ENCODE results near the gene P4HTM. TPM values are rescaled to one million over a fixed set of nuclear protein-coding genes. Genes with fewer than 3 reads are reported as not detected.
A peak's percentile ranks its signal among the peaks of the same experiment; 100 is the strongest.
"Not testable (repeated sequence)": the region's sequence is repeated elsewhere in the genome, so short reads cannot be mapped to it uniquely, and the experiment has no call there.

The P4HTM gene
- total RNA-seq, 1 donor from 2014 or later: 34.4 TPM

DNA sequence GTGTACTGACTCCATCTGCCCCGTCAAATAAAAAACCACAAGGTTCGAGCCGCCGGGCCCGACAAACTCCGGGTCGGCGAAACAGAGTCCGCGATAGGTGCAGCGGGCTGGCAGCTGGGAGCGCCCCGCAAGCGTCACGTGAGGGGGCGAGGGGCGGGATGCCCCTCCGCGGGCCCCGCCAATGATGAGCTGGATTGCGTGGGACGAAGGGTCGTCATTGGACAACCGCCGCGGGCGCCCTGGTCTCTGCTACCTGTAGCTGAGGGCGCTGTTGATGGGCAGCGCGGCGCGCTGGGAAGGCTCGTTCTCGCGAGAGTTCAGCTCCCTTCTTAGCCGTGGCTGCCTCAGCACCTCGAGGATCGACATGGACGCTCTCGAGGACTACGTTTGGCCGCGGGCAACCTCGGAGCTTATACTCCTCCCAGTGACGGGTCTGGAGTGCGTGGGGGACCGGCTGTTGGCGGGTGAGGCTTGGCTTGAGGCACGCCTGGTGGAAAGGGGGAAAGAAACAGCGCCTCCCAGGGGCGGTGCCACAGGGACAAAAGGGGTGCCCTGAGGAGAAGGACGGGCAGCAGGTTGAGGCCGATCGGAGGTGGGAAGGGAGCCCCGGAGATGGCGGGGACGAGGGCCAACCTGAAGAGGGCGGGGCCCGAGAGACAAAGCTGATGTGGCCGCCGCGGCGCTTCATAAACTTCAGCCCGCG is 17.2 kb downstream of the P4HTM start, which contains the start of gene WDR6:
TSS of gene WDR6 (plus strand) at position 324 of the 703 bp plus-strand sequence. CDS start at position 365, 41 bp downstream.
- H3K9me3 Mint-ChIP-seq: no peaks in the 10 kb centered on the region
- H3K4me3 Mint-ChIP-seq: peak within 1 kb of the TSS; percentile 100

GRCh38 chr3:49007771-49008528 is 17.9 kb downstream of the P4HTM start:
- POLR2A ChIA-PET: interaction anchor here (0.6 to 9.9 kb wide), 15 partner anchors 14 to 462 kb away, joined by 3 to 372 read pairs (median 6); partner anchors contain the start of genes ARIH2, DAG1, DALRD3 and IMPDH2
- peak overlapping the region; percentile 99 for H3K27ac Mint-ChIP-seq
- peaks cover 21% of the 10 kb centered on the region for H3K4me1 Mint-ChIP-seq
- H3K9me3 Mint-ChIP-seq: no peaks in the 10 kb centered on the region
- TF ChIP-seq, protein P1, sequence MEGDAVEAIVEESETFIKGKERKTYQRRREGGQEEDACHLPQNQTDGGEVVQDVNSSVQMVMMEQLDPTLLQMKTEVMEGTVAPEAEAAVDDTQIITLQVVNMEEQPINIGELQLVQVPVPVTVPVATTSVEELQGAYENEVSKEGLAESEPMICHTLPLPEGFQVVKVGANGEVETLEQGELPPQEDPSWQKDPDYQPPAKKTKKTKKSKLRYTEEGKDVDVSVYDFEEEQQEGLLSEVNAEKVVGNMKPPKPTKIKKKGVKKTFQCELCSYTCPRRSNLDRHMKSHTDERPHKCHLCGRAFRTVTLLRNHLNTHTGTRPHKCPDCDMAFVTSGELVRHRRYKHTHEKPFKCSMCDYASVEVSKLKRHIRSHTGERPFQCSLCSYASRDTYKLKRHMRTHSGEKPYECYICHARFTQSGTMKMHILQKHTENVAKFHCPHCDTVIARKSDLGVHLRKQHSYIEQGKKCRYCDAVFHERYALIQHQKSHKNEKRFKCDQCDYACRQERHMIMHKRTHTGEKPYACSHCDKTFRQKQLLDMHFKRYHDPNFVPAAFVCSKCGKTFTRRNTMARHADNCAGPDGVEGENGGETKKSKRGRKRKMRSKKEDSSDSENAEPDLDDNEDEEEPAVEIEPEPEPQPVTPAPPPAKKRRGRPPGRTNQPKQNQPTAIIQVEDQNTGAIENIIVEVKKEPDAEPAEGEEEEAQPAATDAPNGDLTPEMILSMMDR (IDR thresholded peaks at IDR 0.05): no peak
- DNase-seq (peak; percentile 85), ATAC-seq (ENCODE audit: low read depth) (peak; percentile 67)
- intact Hi-C loops (cut with micrococcal nuclease): loop anchor here (1.0 to 5.0 kb wide), 9 partner anchors 13 to 664 kb away; partner anchors contain the start of genes APEH, IMPDH2, IP6K2 and P4HTM
- H3K36me3 Mint-ChIP-seq (ENCODE audit: low read depth): peaks cover 29% of the 10 kb centered on the region
- H3K27me3 Mint-ChIP-seq: no peaks in the 10 kb centered on the region
- CTCF ChIA-PET: interaction anchor here (1.4 to 2.5 kb wide), 10 partner anchors 9 to 86 kb away, joined by 3 to 30 read pairs (median 8); partner anchors contain the start of genes IMPDH2, NDUFAF3, P4HTM and QRICH1
- peak overlapping the region; percentile 100 for H3K4me3 Mint-ChIP-seq

More for the DNA sequence above, 17.2 kb downstream of the P4HTM start, which contains the start of gene WDR6:
- TF ChIP-seq, protein P1 (IDR thresholded peaks at IDR 0.05): no peak
- ATAC-seq (ENCODE audit: low read depth) (peak; percentile 89), DNase-seq (peak; percentile 91)
- ChIA-PET CTCF (interaction anchor here (0.6 to 2.5 kb wide), 13 partner anchors 9 to 87 kb away, joined by 3 to 30 read pairs (median 4); partner anchors contain the start of genes DALRD3, IMPDH2, NDUFAF3 and P4HTM), POLR2A (interaction anchor here (0.5 to 9.9 kb wide), 24 partner anchors 15 to 1876 kb away, joined by 3 to 372 read pairs (median 4); partner anchors contain the start of genes ARIH2, DAG1, DALRD3 and IMPDH2)
- Mint-ChIP-seq H3K27me3 (no peaks in the 10 kb centered on the region), H3K36me3 (ENCODE audit: low read depth) (peaks cover 22% of the 10 kb centered on the region), H3K4me1 (peaks cover 21% of the 10 kb centered on the region), H3K27ac (peak within 1 kb of the TSS; percentile 99)
- intact Hi-C loops (cut with micrococcal nuclease): loop anchor here (1.0 to 5.0 kb wide), 9 partner anchors 14 to 665 kb away; partner anchors contain the start of genes APEH, IMPDH2, IP6K2 and P4HTM

- ATAC-seq (ENCODE audit: low read depth); H3K27me3 Mint-ChIP-seq; DNase-seq; H3K9me3 Mint-ChIP-seq: not testable (repeated sequence)
- H3K27ac Mint-ChIP-seq: peak overlapping the region; percentile 99
- H3K36me3 Mint-ChIP-seq (ENCODE audit: low read depth): peaks cover 35% of the 10 kb centered on the region
- CTCF ChIA-PET: interaction anchor here (1.4 to 2.5 kb wide), 4 partner anchors 19 to 86 kb away, joined by 4 to 11 read pairs (median 8); partner anchors contain the start of genes IMPDH2, P4HTM and QRICH1
- POLR2A ChIA-PET: interaction anchor here (0.6 to 9.9 kb wide), 3 partner anchors 14 to 420 kb away, joined by 5 to 372 read pairs (median 39); partner anchors contain the start of genes DALRD3, IMPDH2, NDUFAF3 and NICN1
- peaks cover 21% of the 10 kb centered on the region for H3K4me1 Mint-ChIP-seq
- H3K4me3 Mint-ChIP-seq: peak overlapping the region; percentile 100
- intact Hi-C loops (cut with micrococcal nuclease): loop anchor here (5.0 kb wide), 3 partner anchors 334 to 664 kb away; partner anchors contain the start of genes APEH, PFKFB4 and USP4
Measured at GRCh38 chr3:49008627-49009026, 18.6 kb downstream of the P4HTM start.

GRCh38 chr3:49009396-49009795 is 19.4 kb downstream of the P4HTM start:
- intact Hi-C loops (cut with micrococcal nuclease): loop anchor here (5.0 kb wide), 3 partner anchors 333 to 663 kb away; partner anchors contain the start of genes APEH, PFKFB4 and USP4
- Mint-ChIP-seq H3K27me3 (no peaks in the 10 kb centered on the region), H3K36me3 (ENCODE audit: low read depth) (peaks cover 42% of the 10 kb centered on the region), H3K9me3 (no peaks in the 10 kb centered on the region), H3K4me3 (no peak overlapping the region), H3K27ac (peak overlapping the region; percentile 67), H3K4me1 (peaks cover 25% of the 10 kb centered on the region)
- DNase-seq (no peak), ATAC-seq (ENCODE audit: low read depth) (no peak)
- TF ChIP-seq, protein P1 (IDR thresholded peaks at IDR 0.05): no peak
- ChIA-PET POLR2A (interaction anchor here (9.9 kb wide), 1 partner anchor 13 kb away, joined by 372 read pairs; the partner anchor contains the start of genes DALRD3, IMPDH2 and NDUFAF3), CTCF (interaction anchor here (1.4 kb wide), 1 partner anchor 22 kb away, joined by 7 read pairs; no protein-coding TSS in a partner anchor)

All from activated B cell treated with CpG ODN at 0.5 μM for 24 hours (primary cell).